ENCODE data around the gene FECH.

Gene FECH

DNA sequence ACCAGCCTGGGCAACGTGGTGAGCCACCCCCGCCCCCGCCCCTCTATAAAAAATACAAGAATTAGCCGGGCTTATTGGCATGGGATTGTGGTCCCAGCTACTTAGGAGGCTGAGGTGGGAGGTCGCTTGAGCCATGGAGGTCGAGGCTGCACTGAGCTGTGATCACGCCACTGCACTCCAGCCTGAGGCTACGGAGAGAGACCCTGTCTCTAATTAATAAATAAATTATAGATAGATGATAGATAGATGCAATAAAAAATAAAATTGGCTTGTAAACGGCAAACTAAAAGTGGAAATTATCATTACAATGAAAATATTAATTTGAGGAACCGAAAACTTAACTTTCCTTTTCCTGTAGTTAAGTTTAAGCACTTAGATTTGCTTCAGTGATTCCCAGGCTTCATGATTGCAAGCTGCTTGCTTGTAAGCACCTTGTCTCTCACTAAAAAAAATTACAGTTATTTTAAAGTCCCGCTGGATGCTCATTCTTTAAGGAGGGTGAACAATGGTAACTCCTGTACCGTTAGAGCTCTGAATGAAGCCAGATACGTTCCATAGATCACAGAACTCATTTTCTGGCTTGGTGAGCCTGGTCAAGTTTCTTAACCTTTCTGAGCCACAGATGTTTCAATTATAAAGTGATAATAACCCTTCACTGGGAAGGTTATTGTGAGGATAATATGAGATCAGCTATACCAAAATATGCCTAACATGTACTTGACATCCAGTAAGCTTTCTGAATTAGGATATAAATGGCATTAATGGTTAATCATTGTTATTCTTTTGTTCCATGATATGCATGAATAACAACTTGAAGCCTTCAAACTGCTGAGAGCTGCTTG lies 44.5 kb upstream of the FECH start:
- peaks cover 17% of the 10 kb centered on the region for H3K79me2 ChIP-seq (ENCODE audit: insufficient read depth, low read length)
- DNase-seq = no peak
- H3K4me2 ChIP-seq (ENCODE audit: insufficient read depth, low read length) = peak overlapping the region; percentile 68
- peak overlapping the region; percentile 79 to 90 for H3K4me3 ChIP-seq (ENCODE audit: low read depth in 1 of 2, low read length in 2 of 2)
- H4K20me1 ChIP-seq (ENCODE audit: insufficient read depth, low read length) = no peaks in the 10 kb centered on the region
- H3K4me1 ChIP-seq (ENCODE audit: insufficient read depth, low read length) = peaks cover 21% of the 10 kb centered on the region
- H3K27ac ChIP-seq (ENCODE audit: low read length) = peak overlapping the region; percentile 76
- H3K36me3 ChIP-seq (ENCODE audit: insufficient read depth, low read length) = peaks cover 6% of the 10 kb centered on the region; the same call in 1 of the 2 replicates
- H2AFZ ChIP-seq (ENCODE audit: low read depth, low read length) = peak overlapping the region; percentile 98
- peak; percentile 9; the same call in 2 of the 3 replicates for ATAC-seq (ENCODE audit: insufficient read depth, low read depth)
- no peaks in the 10 kb centered on the region for H3K27me3 ChIP-seq (ENCODE audit: insufficient read depth, low read length, poor library complexity)
- H3K9ac ChIP-seq (ENCODE audit: low read depth, low read length) = peak overlapping the region; percentile 67
- H3K9me3 ChIP-seq (ENCODE audit: insufficient read depth, low read length, severe bottlenecking) = no peaks in the 10 kb centered on the region
- TF ChIP-seq CTCF (IDR thresholded peaks at IDR 0.05; ENCODE audit: borderline replicate concordance, extremely low read depth, low read length, poor library complexity, severe bottlenecking) (no peak), EZH2 (IDR thresholded peaks at IDR 0.05; ENCODE audit: borderline replicate concordance, low read depth, low read length, severe bottlenecking) (no peak)

DNA sequence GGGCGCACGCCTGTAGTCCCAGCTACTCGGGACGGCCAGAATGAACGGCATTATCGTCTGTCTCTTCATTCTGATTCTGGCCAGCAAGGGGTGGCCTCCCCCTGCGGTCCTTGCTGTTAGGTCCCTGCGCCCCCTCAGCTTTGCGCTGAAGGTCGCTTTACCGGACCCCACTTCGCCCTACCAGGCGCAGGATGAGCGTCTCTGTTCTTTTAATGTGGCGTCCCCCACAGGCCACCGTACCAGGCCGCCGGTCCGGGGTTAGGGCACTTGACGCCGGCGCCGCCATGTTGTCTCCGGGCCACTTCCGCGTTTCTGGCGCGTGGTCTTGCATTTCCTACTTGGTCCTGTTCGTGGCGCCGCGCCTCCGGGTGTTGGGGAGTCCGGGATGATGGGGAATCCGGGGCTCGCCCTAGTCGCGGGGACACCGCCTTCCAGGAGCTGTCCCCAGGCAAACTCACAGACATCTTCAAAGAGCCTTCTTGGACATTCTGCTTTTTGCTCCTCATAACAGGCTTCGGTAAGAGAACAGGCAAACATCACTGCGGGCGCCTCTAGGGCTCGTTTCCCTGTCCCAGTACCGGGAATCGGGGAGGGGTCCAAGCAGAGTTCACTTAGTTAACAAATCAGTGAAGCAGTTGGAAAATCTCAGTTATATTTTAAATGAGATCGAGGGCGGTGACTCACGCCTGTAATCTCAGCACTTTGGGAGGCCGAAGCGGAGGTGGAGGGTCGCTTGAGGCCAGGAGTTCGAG lies 43.7 kb upstream of the FECH start:
- ATAC-seq (ENCODE audit: insufficient read depth, low read depth) = peak; percentile 95
- H2AFZ ChIP-seq (ENCODE audit: low read depth, low read length) = peak overlapping the region; percentile 98

DNA sequence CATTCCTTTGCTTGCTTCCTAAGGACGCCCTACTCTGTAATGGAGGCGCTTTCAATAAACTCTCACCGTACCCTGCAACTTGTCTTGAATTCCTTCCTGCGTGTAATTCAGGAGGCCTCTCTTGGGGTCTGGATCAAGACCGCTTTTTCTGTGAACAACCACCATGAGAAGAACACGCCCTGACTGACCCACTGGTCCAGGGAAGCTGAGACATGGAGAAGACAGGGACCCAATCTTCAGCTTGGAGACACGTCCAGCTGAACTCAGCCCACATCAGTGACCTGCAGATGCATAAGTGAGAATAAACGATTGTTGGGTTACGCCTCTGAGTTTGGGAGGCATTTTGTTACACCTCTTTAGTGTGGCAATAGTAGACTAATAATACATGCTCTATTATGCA lies 42.9 kb upstream of the FECH start:
- H3K4me3 ChIP-seq (ENCODE audit: low read depth in 1 of 2, low read length in 2 of 2) = peak overlapping the region; percentile 14 to 90; a peak in 3 of 4 replicates
- no peak for ATAC-seq (ENCODE audit: insufficient read depth, low read depth)
- DNase-seq = no peak
- H2AFZ ChIP-seq (ENCODE audit: low read depth, low read length) = peak overlapping the region; percentile 98
- H3K9ac ChIP-seq (ENCODE audit: low read depth, low read length) = peak overlapping the region; percentile 67
- no peaks in the 10 kb centered on the region for H4K20me1 ChIP-seq (ENCODE audit: insufficient read depth, low read length)
- H3K4me1 ChIP-seq (ENCODE audit: insufficient read depth, low read length) = peaks cover 21% of the 10 kb centered on the region
- H3K36me3 ChIP-seq (ENCODE audit: insufficient read depth, low read length) = peaks cover 6% of the 10 kb centered on the region; the same call in 1 of the 2 replicates
- H3K9me3 ChIP-seq (ENCODE audit: insufficient read depth, low read length, severe bottlenecking) = no peaks in the 10 kb centered on the region
- no peaks in the 10 kb centered on the region for H3K27me3 ChIP-seq (ENCODE audit: insufficient read depth, low read length, poor library complexity)
- peak overlapping the region; percentile 68 for H3K4me2 ChIP-seq (ENCODE audit: insufficient read depth, low read length)
- peak overlapping the region; percentile 78 for H3K27ac ChIP-seq (ENCODE audit: low read length)
- TF ChIP-seq CTCF (IDR thresholded peaks at IDR 0.05; ENCODE audit: borderline replicate concordance, extremely low read depth, low read length, poor library complexity, severe bottlenecking) (no peak), EZH2 (IDR thresholded peaks at IDR 0.05; ENCODE audit: borderline replicate concordance, low read depth, low read length, severe bottlenecking) (no peak)
- H3K79me2 ChIP-seq (ENCODE audit: insufficient read depth, low read length) = peaks cover 17% of the 10 kb centered on the region

More for the DNA sequence above, 43.7 kb upstream of the FECH start:
- H4K20me1 ChIP-seq (ENCODE audit: insufficient read depth, low read length) = no peaks in the 10 kb centered on the region
- peaks cover 6% of the 10 kb centered on the region; the same call in 1 of the 2 replicates for H3K36me3 ChIP-seq (ENCODE audit: insufficient read depth, low read length)
- peak overlapping the region; percentile 68 for H3K4me2 ChIP-seq (ENCODE audit: insufficient read depth, low read length)
- H3K4me3 ChIP-seq (ENCODE audit: low read depth in 1 of 2, low read length in 2 of 2) = peak overlapping the region; percentile 79 to 90
- peak; percentile 95 for DNase-seq
- H3K27ac ChIP-seq (ENCODE audit: low read length) = peak overlapping the region; percentile 78
- peaks cover 17% of the 10 kb centered on the region for H3K79me2 ChIP-seq (ENCODE audit: insufficient read depth, low read length)
- TF ChIP-seq CTCF (IDR thresholded peaks at IDR 0.05; ENCODE audit: borderline replicate concordance, extremely low read depth, low read length, poor library complexity, severe bottlenecking) (peak; percentile 82), EZH2 (IDR thresholded peaks at IDR 0.05; ENCODE audit: borderline replicate concordance, low read depth, low read length, severe bottlenecking) (no peak)
- no peaks in the 10 kb centered on the region for H3K27me3 ChIP-seq (ENCODE audit: insufficient read depth, low read length, poor library complexity)
- peak overlapping the region; percentile 67 for H3K9ac ChIP-seq (ENCODE audit: low read depth, low read length)
- peaks cover 21% of the 10 kb centered on the region for H3K4me1 ChIP-seq (ENCODE audit: insufficient read depth, low read length)
- H3K9me3 ChIP-seq (ENCODE audit: insufficient read depth, low read length, severe bottlenecking) = no peaks in the 10 kb centered on the region

All from DND-41 (cell line).